ENCODE data around the gene FBXO38. TPM values are rescaled to one million over a fixed set of nuclear protein-coding genes. Genes with fewer than 3 reads are reported as not detected.
"Not testable (repeated sequence)": the region's sequence is repeated elsewhere in the genome, so short reads cannot be mapped to it uniquely, and the experiment has no call there.

The FBXO38 gene
- total RNA-seq, 1 donor from 2014 or later: 132 TPM

- Mint-ChIP-seq H3K27ac (ENCODE audit: unreplicated experiment) (no peak overlapping the region), H3K27me3 (ENCODE audit: unreplicated experiment) (no peaks in the 10 kb centered on the region), H3K4me1 (ENCODE audit: low read depth, unreplicated experiment) (peaks cover 5% of the 10 kb centered on the region), H3K36me3 (ENCODE audit: unreplicated experiment) (no peaks in the 10 kb centered on the region), H3K9me3 (ENCODE audit: unreplicated experiment) (no peaks in the 10 kb centered on the region), H3K4me3 (ENCODE audit: unreplicated experiment) (no peak overlapping the region)
- TF ChIP-seq CTCF (IDR thresholded peaks at IDR 0.05; ENCODE audit: partially characterized antibody, unreplicated experiment): no peak
- DNase-seq: no peak
Observed at GRCh38 chr5:148459669-148460068, 75.9 kb downstream of the FBXO38 start.

- H3K27ac Mint-ChIP-seq (ENCODE audit: unreplicated experiment): no peak overlapping the region
- H3K36me3 Mint-ChIP-seq (ENCODE audit: unreplicated experiment): no peaks in the 10 kb centered on the region
- H3K4me1 Mint-ChIP-seq (ENCODE audit: low read depth, unreplicated experiment): no peaks in the 10 kb centered on the region
Observed at GRCh38 chr5:148465381-148466235, 81.8 kb downstream of the FBXO38 start.

DNA sequence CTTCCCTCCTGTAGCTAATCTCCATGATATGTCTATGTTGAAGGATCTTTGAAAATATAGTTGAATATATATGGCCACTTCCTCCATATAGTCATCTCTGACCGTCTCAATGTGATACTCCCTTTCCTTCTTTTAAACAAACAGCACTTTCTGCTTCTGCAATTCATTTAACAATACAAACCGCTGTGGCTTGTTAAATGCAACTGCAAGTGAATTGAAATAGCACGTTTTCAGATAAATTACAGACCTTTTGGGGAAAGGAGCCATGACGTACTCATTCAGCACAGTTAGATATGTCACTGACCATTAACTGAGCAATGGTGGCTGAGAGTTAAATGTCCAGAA is 82.5 kb downstream of the FBXO38 start:
- Mint-ChIP-seq H3K4me1 (ENCODE audit: low read depth, unreplicated experiment) (no peaks in the 10 kb centered on the region), H3K9me3 (ENCODE audit: unreplicated experiment) (no peaks in the 10 kb centered on the region), H3K27me3 (ENCODE audit: unreplicated experiment) (no peaks in the 10 kb centered on the region), H3K4me3 (ENCODE audit: unreplicated experiment) (no peak overlapping the region), H3K27ac (ENCODE audit: unreplicated experiment) (no peak overlapping the region), H3K36me3 (ENCODE audit: unreplicated experiment) (no peaks in the 10 kb centered on the region)
- no peak for TF ChIP-seq CTCF (IDR thresholded peaks at IDR 0.05; ENCODE audit: partially characterized antibody, unreplicated experiment)
- DNase-seq: no peak

More at GRCh38 chr5:148465381-148466235, 81.8 kb downstream of the FBXO38 start:
- no peaks in the 10 kb centered on the region for H3K27me3 Mint-ChIP-seq (ENCODE audit: unreplicated experiment)
- TF ChIP-seq CTCF (IDR thresholded peaks at IDR 0.05; ENCODE audit: partially characterized antibody, unreplicated experiment): no peak
- no peak overlapping the region for H3K4me3 Mint-ChIP-seq (ENCODE audit: unreplicated experiment)
- H3K9me3 Mint-ChIP-seq (ENCODE audit: unreplicated experiment): no peaks in the 10 kb centered on the region
- DNase-seq: no peak

- H3K27me3 Mint-ChIP-seq (ENCODE audit: unreplicated experiment): no peaks in the 10 kb centered on the region
- H3K4me1 Mint-ChIP-seq (ENCODE audit: low read depth, unreplicated experiment): no peaks in the 10 kb centered on the region
- no peak for DNase-seq
- H3K9me3 Mint-ChIP-seq (ENCODE audit: unreplicated experiment): no peaks in the 10 kb centered on the region
- TF ChIP-seq CTCF (IDR thresholded peaks at IDR 0.05; ENCODE audit: partially characterized antibody, unreplicated experiment): no peak
- no peaks in the 10 kb centered on the region for H3K36me3 Mint-ChIP-seq (ENCODE audit: unreplicated experiment)
- no peak overlapping the region for H3K27ac Mint-ChIP-seq (ENCODE audit: unreplicated experiment)
- H3K4me3 Mint-ChIP-seq (ENCODE audit: unreplicated experiment): no peak overlapping the region
Observed at GRCh38 chr5:148467958-148468357, 84.2 kb downstream of the FBXO38 start.

DNA sequence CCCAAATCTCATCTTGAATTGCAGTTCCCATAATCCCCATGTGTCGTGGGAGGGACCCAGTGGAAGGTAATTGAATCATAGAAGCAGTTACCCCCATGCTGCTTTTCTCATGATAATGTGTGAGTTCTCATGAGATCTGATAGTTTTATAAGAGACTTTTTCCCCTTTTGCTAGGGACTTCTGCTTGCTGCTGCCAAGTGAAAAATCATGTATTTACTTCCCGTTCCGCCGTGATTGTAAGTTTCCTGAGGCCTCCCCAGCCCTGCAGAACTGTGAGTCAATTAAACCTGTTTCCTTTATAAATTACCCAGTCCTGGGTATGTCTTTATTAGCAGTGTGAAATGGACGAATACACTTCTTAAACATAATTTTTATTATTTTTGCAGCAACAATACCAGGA is 85.0 kb downstream of the FBXO38 start:
- not testable (repeated sequence) for H3K4me3 Mint-ChIP-seq (ENCODE audit: unreplicated experiment); H3K9me3 Mint-ChIP-seq (ENCODE audit: unreplicated experiment); H3K27me3 Mint-ChIP-seq (ENCODE audit: unreplicated experiment); H3K4me1 Mint-ChIP-seq (ENCODE audit: low read depth, unreplicated experiment); H3K27ac Mint-ChIP-seq (ENCODE audit: unreplicated experiment); DNase-seq; H3K36me3 Mint-ChIP-seq (ENCODE audit: unreplicated experiment)
